Activated naive CD8-positive, alpha-beta T cell treated with anti-CD3 and anti-CD28 coated beads for 36 hours (primary cell): ENCODE measurements around the gene DDR1. TPM values are rescaled to one million over a fixed set of nuclear protein-coding genes. Genes with fewer than 3 reads are reported as not detected.
"Not testable (repeated sequence)": the region's sequence is repeated elsewhere in the genome, so short reads cannot be mapped to it uniquely, and the experiment has no call there.

Experiments used
- DNase-seq: peaks from one replicate; pipeline ENCODE4 v3.0.0; 2021
- H3K27ac Mint-ChIP-seq: one replicate; pipeline ENCODE4 v1.8.0; 2022; ENCODE audit warnings: mild to moderate bottlenecking, moderate library complexity, mixed read lengths
- H3K27me3 Mint-ChIP-seq: one replicate; pipeline ENCODE4 v1.8.0; 2022; ENCODE audit warnings: mild to moderate bottlenecking, mixed read lengths
- H3K36me3 Mint-ChIP-seq: one replicate; pipeline ENCODE4 v1.8.0; 2021; ENCODE audit warnings: mild to moderate bottlenecking, mixed read lengths
- H3K4me1 Mint-ChIP-seq: one replicate; pipeline ENCODE4 v1.8.0; 2021; ENCODE audit warnings: mixed read lengths
- H3K4me3 Mint-ChIP-seq: one replicate; pipeline ENCODE4 v1.8.0; 2022; ENCODE audit warnings: mild to moderate bottlenecking, moderate library complexity, mixed read lengths
- H3K9me3 Mint-ChIP-seq: one replicate; pipeline ENCODE4 v1.8.0; 2022; ENCODE audit warnings: mixed read lengths
- total RNA-seq, 2 experiments: library from RNA; stranded (reverse); gene quantifications; one replicate each; pipeline ENCODE4 v1.2.3, GENCODE V29; 2021

The DDR1 gene
- total RNA-seq, 2 experiments from 2014 or later = 12.0 to 13.7 TPM

GRCh38 chr6:30908700-30909099 lies 24.4 kb downstream of the DDR1 start:
- Mint-ChIP-seq H3K36me3 (peaks cover 27% of the 10 kb centered on the region), H3K27me3 (no peaks in the 10 kb centered on the region), H3K4me1 (peaks cover 21% of the 10 kb centered on the region), H3K4me3 (peak overlapping the region; percentile 96), H3K9me3 (no peaks in the 10 kb centered on the region), H3K27ac (peak overlapping the region; percentile 83)
- DNase-seq = no peak

GRCh38 chr6:30910473-30910872 lies 26.2 kb downstream of the DDR1 start:
- H3K27ac Mint-ChIP-seq, DNase-seq, H3K9me3 Mint-ChIP-seq, H3K4me3 Mint-ChIP-seq, H3K27me3 Mint-ChIP-seq: not testable (repeated sequence)
- Mint-ChIP-seq H3K4me1 (peaks cover 29% of the 10 kb centered on the region), H3K36me3 (peaks cover 32% of the 10 kb centered on the region)

- no peaks in the 10 kb centered on the region for H3K27me3 Mint-ChIP-seq
- DNase-seq = no peak
- H3K27ac Mint-ChIP-seq = peak overlapping the region; percentile 34
- peaks cover 47% of the 10 kb centered on the region for H3K36me3 Mint-ChIP-seq
- peak overlapping the region; percentile 94 for H3K4me3 Mint-ChIP-seq
- peaks cover 44% of the 10 kb centered on the region for H3K4me1 Mint-ChIP-seq
- no peaks in the 10 kb centered on the region for H3K9me3 Mint-ChIP-seq
Observed at GRCh38 chr6:30912746-30913520, 28.6 kb downstream of the DDR1 start.

GRCh38 chr6:30913721-30914075 lies 29.4 kb downstream of the DDR1 start:
- H3K4me1 Mint-ChIP-seq = peaks cover 40% of the 10 kb centered on the region
- H3K36me3 Mint-ChIP-seq = peaks cover 45% of the 10 kb centered on the region
- DNase-seq = no peak
- no peaks in the 10 kb centered on the region for H3K27me3 Mint-ChIP-seq
- H3K4me3 Mint-ChIP-seq = peak overlapping the region; percentile 94
- peak overlapping the region; percentile 94 for H3K27ac Mint-ChIP-seq
- no peaks in the 10 kb centered on the region for H3K9me3 Mint-ChIP-seq

GRCh38 chr6:30914076-30914853 lies 29.9 kb downstream of the DDR1 start, which contains the start of gene VARS2:
VARS2 (plus strand) TSS chr6:30914238; CDS start chr6:30914837, 599 bp downstream.
- Mint-ChIP-seq H3K4me1 (peaks cover 34% of the 10 kb centered on the region), H3K27ac (peak within 1 kb of the TSS; percentile 94), H3K36me3 (peaks cover 46% of the 10 kb centered on the region), H3K9me3 (no peaks in the 10 kb centered on the region), H3K27me3 (no peaks in the 10 kb centered on the region), H3K4me3 (peak within 1 kb of the TSS; percentile 94)
- DNase-seq = peak; percentile 91

- H3K27me3 Mint-ChIP-seq = no peaks in the 10 kb centered on the region
- H3K27ac Mint-ChIP-seq = peak overlapping the region; percentile 94
- peaks cover 48% of the 10 kb centered on the region for H3K36me3 Mint-ChIP-seq
- H3K4me3 Mint-ChIP-seq = peak overlapping the region; percentile 94
- no peaks in the 10 kb centered on the region for H3K9me3 Mint-ChIP-seq
- DNase-seq = no peak
- peaks cover 30% of the 10 kb centered on the region for H3K4me1 Mint-ChIP-seq
Observed at GRCh38 chr6:30914854-30915590, 30.7 kb downstream of the DDR1 start.

GRCh38 chr6:30915591-30915946 lies 31.2 kb downstream of the DDR1 start:
- Mint-ChIP-seq H3K9me3 (no peaks in the 10 kb centered on the region), H3K4me3 (peak overlapping the region; percentile 94), H3K4me1 (peaks cover 30% of the 10 kb centered on the region), H3K36me3 (peaks cover 48% of the 10 kb centered on the region), H3K27ac (peak overlapping the region; percentile 94), H3K27me3 (no peaks in the 10 kb centered on the region)
- DNase-seq = no peak

GRCh38 chr6:30917041-30917440 lies 32.7 kb downstream of the DDR1 start:
- DNase-seq = no peak
- Mint-ChIP-seq H3K27me3 (no peaks in the 10 kb centered on the region), H3K36me3 (peaks cover 43% of the 10 kb centered on the region), H3K4me3 (no peak overlapping the region), H3K9me3 (no peaks in the 10 kb centered on the region), H3K27ac (no peak overlapping the region), H3K4me1 (peaks cover 30% of the 10 kb centered on the region)

GRCh38 chr6:30917487-30917886 lies 33.2 kb downstream of the DDR1 start:
- H3K4me3 Mint-ChIP-seq = no peak overlapping the region
- no peaks in the 10 kb centered on the region for H3K27me3 Mint-ChIP-seq
- DNase-seq = no peak
- H3K27ac Mint-ChIP-seq = no peak overlapping the region
- H3K9me3 Mint-ChIP-seq = no peaks in the 10 kb centered on the region
- peaks cover 30% of the 10 kb centered on the region for H3K4me1 Mint-ChIP-seq
- peaks cover 38% of the 10 kb centered on the region for H3K36me3 Mint-ChIP-seq

GRCh38 chr6:30918670-30919069 lies 34.4 kb downstream of the DDR1 start:
- Mint-ChIP-seq H3K9me3 (no peaks in the 10 kb centered on the region), H3K4me3 (no peak overlapping the region), H3K4me1 (peaks cover 23% of the 10 kb centered on the region), H3K27me3 (no peaks in the 10 kb centered on the region), H3K36me3 (peaks cover 30% of the 10 kb centered on the region), H3K27ac (no peak overlapping the region)
- DNase-seq = no peak

GRCh38 chr6:30922447-30922852 lies 38.1 kb downstream of the DDR1 start:
- Mint-ChIP-seq H3K27me3 (no peaks in the 10 kb centered on the region), H3K36me3 (peaks cover 25% of the 10 kb centered on the region), H3K4me3 (no peak overlapping the region), H3K4me1 (peaks cover 2% of the 10 kb centered on the region), H3K9me3 (no peaks in the 10 kb centered on the region), H3K27ac (no peak overlapping the region)
- DNase-seq = no peak

- H3K4me1 Mint-ChIP-seq, H3K27me3 Mint-ChIP-seq, DNase-seq, H3K27ac Mint-ChIP-seq, H3K4me3 Mint-ChIP-seq, H3K9me3 Mint-ChIP-seq: not testable (repeated sequence)
- H3K36me3 Mint-ChIP-seq = peaks cover 36% of the 10 kb centered on the region
Observed at GRCh38 chr6:30924040-30924627, 39.8 kb downstream of the DDR1 start.

GRCh38 chr6:30926644-30927043 lies 42.3 kb downstream of the DDR1 start:
- Mint-ChIP-seq H3K27me3 (no peaks in the 10 kb centered on the region), H3K4me1 (no peaks in the 10 kb centered on the region), H3K36me3 (peaks cover 33% of the 10 kb centered on the region)

GRCh38 chr6:30927080-30927479 lies 42.8 kb downstream of the DDR1 start:
- H3K4me3 Mint-ChIP-seq, H3K4me1 Mint-ChIP-seq, H3K9me3 Mint-ChIP-seq, DNase-seq, H3K27me3 Mint-ChIP-seq, H3K27ac Mint-ChIP-seq: not testable (repeated sequence)
- peaks cover 33% of the 10 kb centered on the region for H3K36me3 Mint-ChIP-seq

More at GRCh38 chr6:30926644-30927043, 42.3 kb downstream of the DDR1 start:
- Mint-ChIP-seq H3K9me3 (peaks cover 7% of the 10 kb centered on the region), H3K27ac (no peak overlapping the region), H3K4me3 (no peak overlapping the region)
- no peak for DNase-seq

- DNase-seq = no peak
- no peak overlapping the region for H3K27ac Mint-ChIP-seq
Observed at GRCh38 chr6:30928677-30929076, 44.4 kb downstream of the DDR1 start.

More at GRCh38 chr6:30928677-30929076, 44.4 kb downstream of the DDR1 start:
- no peak overlapping the region for H3K4me3 Mint-ChIP-seq
- peaks cover 33% of the 10 kb centered on the region for H3K36me3 Mint-ChIP-seq
- H3K9me3 Mint-ChIP-seq = peaks cover 7% of the 10 kb centered on the region
- H3K4me1 Mint-ChIP-seq = no peaks in the 10 kb centered on the region
- H3K27me3 Mint-ChIP-seq = no peaks in the 10 kb centered on the region
